Activated CD8-positive, alpha-beta memory T cell treated with anti-CD3 and anti-CD28 coated beads for 1 hour (primary cell): Measurements from ENCODE around the gene DGLUCY.
"Not testable (repeated sequence)": the region's sequence is repeated elsewhere in the genome, so short reads cannot be mapped to it uniquely, and the experiment has no call there.

Experiments used
- DNase-seq, 2 donors: peaks; one replicate each; pipeline ENCODE4 v3.0.0-alpha.2; 2020; ENCODE audit warnings: low read depth in 1 of 2; ENCODE audit errors: extremely low read depth in 1 of 2

DGLUCY gene

DNA sequence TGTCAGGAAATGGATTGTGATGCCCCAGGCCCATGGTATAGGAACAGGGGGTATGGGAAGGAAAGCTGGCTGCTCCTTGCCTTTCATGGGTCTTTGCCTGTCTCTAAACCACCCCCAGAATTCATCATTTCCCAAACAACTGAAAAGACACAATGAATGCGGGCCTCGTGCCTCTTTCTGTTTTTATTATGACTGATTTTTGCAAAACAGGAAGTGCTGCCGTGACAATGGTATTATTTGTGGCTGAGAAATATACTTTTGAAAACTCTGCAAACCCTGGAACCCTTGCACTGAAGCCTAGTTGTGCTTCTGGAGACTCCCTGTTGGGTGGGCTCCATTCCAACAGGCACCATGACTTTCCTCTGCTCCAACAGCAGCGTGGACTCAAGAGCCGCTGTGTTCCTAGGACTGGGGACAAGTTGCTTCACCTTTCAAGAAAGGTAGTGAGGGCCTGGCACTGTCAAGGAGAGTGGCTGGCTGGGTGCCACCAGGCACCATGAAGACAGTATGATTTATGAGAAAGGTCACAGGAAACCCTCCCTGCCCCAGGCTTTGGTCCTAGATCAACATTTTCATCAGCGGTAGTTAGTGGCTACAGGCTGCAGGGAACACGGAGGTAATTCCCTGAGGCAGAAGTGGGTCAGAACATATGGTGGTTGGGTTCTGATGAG, 4.8 kb upstream of the DGLUCY start:
- no peak for DNase-seq

- DNase-seq = no peak
Observed at GRCh38 chr14:91111443-91111842, 2.4 kb upstream of the DGLUCY start.

DNA sequence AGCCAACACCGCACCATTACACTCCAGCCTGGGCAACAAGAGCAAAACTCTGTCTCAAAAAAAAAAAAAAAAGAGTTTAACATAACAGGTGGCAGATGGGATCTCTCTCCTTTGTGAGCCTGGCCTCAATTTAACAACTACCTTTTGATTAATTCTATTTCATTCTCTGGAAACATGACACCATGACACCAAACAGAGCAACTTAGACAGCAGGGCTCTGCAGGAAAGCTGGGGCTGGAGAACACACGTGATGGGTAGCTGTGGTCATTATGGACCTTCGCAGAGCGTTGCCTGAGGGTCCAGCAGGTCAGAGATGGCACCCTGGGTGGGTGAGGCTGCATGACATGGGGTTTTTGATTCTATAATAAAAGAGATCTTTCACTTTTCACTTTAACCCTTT, 1.7 kb upstream of the DGLUCY start:
- DNase-seq = no peak

GRCh38 chr14:91114079-91115065, 499 bp downstream of the DGLUCY start:
- DNase-seq = peak; percentile 19 to 46

GRCh38 chr14:91115986-91116770, 2.3 kb downstream of the DGLUCY start:
- DNase-seq = no peak

GRCh38 chr14:91116913-91117588, 3.2 kb downstream of the DGLUCY start:
- no peak for DNase-seq

DNA sequence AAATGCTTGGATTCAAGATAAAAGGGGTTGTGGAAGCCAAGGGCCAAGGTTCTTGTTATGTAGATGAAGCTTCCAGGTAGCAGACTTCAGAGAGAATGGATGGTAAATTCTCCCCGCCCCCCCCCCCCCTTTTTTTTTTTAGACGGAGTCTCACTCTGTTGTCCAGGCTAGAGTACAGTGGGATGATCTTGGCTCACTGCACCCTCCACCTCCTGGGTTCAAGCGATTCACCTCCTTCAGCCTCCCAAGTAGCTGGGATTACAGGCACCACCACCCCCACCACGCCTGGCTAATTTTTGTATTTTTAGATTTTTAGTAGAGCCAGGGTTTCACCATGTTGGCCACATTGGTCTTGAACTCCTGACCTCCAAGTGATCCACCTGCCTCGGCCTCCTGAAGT, 4.1 kb downstream of the DGLUCY start:
- DNase-seq = no peak

DNA sequence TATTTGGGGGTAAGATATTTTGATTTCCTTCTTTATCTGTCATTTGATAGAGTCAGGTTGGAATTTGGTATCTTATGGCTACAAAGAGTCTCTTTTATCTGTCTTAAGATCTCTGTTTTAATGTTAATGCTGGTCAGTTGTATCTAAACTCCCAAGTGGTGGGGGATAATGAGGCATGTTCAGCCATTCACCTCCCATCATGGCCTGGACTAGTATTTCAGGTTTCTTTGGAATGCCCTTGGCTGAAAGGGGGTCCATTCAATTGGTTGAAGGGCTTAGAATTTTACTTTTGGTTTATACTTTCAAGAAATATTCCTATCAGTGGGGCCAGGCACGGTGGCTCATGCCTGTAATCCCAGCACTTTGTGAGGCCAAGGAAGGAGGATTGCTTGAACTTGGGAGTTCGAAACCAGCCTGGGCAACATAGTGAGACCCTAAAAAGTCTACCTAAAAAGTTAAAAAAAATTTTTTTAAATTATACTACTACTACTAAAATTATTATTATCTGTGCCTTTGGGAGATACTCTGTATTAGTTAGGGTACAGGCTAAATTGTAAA, 4.7 kb downstream of the DGLUCY start:
- no peak for DNase-seq

- DNase-seq = no peak
Observed at GRCh38 chr14:91119556-91120311, 5.9 kb downstream of the DGLUCY start.

DNA sequence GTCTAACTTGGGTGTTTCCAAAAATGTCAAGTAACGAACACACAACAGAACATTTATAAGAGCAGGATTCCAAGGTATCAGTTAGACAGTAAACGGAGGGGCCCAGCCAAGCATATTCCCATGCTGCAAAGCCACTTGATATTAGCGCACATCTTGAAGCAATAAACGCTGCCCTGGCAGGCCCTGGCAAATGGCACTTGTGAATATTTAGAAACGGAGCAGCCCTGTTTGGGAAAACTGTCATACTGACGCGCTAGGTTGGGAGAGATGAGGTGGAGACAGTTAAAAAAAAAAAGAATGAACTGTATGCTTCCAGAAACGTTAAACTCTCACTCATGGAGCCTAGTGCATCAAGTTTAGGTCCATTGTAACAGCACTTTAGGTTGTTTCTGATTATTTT, 9.3 kb downstream of the DGLUCY start:
- no peak for DNase-seq

- not testable (repeated sequence) for DNase-seq
Observed at GRCh38 chr14:91124406-91125270, 10.8 kb downstream of the DGLUCY start.

GRCh38 chr14:91125271-91125660, 11.4 kb downstream of the DGLUCY start:
- no peak for DNase-seq

DNA sequence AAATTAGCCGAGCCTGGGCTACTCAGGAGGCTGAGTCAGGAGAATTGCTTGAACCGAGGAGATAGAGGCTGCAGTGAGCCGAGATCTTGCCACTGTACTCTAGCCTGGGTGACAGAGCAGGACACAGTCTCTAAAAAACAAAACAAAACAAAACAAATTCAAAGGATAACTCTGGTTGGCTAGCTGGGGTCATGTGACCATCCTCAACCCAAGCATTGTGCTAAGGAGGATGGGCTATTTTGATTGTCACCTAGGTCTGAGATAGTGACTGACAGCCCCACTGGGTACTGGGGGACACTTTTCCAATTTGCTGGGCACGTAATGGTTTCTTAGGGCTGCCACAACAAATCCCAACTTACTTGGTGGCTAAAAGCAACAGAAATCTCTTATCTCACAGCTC, 11.9 kb downstream of the DGLUCY start:
- DNase-seq = no peak

DNA sequence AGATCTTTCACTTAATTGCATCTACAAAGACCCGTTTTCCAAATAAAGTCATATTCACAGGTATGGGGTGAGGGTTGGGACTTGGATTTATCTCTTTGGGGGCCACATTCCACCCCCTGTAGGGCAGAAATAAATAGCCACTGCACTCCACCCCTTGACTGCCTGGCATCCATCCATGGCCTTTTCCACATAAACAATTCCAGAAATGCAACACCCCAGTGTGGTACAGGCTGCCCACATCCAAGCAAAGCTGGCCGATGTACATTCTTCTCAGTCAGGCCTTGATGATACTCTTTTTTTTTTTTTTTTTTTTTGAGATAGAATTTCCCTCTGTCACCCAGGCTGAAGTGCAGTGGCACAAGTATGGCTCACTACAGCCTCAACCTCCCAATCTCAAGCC, 12.9 kb downstream of the DGLUCY start:
- DNase-seq = no peak

DNA sequence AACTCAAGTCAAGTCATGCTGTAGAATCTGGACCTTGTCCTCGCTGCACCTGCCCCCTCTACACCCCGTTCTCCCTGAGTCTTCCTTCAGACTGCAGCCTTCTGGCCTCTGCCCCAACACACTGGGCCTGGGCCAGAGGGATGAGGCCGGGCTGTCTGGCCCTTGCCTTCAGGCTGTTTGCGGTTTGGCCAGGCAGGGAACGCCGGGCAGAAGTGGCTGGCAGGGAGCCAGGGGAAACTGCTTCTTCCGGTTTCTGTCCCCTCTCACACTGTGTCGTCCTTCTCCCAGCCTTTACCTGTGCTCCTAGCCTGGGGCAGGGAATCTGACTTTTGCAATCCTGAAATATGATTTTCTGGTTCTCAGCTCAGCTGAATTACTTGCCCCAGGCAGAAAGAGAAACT, 13.5 kb downstream of the DGLUCY start:
- no peak for DNase-seq

GRCh38 chr14:91127924-91128323, 14.1 kb downstream of the DGLUCY start:
- no peak for DNase-seq

DNA sequence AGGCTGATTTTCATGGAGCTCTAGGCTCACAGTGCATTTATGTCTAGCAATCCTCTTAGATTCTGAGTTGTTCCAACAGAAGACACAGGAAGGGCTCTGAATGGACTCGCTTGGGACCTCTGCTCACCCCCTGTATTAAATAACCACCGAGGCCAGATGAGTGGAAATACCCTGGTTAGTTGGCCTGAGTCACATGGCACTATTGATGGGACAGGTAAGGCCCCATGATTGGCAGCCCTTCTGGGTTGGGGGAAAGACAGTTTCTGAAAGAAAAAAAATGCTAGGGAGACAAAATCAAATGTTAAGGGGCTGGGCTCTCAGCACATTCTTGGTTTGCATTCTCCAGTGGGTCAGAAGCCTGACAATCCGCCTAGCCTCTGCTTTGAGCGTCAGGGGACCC, 14.8 kb downstream of the DGLUCY start:
- DNase-seq = no peak

DNA sequence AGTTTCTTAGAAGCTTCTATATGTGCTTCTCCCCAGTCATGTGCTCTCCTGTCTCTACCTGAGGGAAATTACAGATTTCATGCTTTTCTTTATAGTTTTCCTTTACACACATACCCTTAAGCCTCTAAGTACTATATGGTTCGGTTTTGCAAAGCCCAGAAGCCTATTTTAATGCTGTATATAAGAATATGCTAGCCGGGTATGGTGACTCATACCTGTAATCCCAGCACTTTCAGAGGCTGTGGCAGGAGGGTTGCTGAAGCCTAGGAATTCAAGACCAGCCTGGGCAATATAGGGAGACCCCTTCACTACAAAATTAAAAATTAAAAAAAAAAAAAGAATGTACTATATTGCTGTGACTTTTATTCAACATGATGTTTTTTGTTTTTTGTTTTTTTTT, 15.4 kb downstream of the DGLUCY start:
- no peak for DNase-seq

DNA sequence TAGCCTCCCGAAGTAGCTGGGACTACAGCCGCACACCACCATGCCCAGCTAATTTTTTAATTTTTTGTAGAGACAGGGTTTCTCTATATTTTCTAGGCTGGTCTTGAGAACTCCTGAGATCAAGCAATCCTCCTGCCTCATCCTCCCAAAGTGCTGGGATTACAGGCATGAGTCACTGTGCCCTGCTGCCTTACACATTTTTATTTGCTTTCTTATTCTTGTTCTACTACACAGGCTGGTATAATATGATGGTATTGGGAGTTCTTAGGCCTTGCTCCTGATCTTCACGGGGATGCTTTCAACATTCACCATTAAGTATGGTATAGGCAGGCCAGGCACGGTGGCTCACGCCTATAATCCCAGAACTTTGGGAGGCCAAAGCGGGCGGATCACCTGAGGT, 21.2 kb downstream of the DGLUCY start:
- no peak for DNase-seq
